Left lobe of liver (tissue), 2 donors: Measurements from ENCODE around the gene PAK5. TPM values are rescaled to one million over a fixed set of nuclear protein-coding genes. Genes with fewer than 3 reads are reported as not detected.

Experiments
- ATAC-seq: fragments of 200-7000 bp; cut with Tn5 transposase; one replicate; pipeline ENCODE4 v1.9.1; 2020; ENCODE audit warnings: mild to moderate bottlenecking, moderate library complexity
- DNase-seq: peaks from one replicate; pipeline ENCODE4 v3.0.0-alpha.2; 2020; ENCODE audit warnings: low spot score
- total RNA-seq: library from RNA; stranded (reverse); gene quantifications from one replicate; pipeline ENCODE4 v1.2.1, GENCODE V29; 2021
- donor health status: DM: no; HTN: no; CAD: no; lungs with moderate emphysema.
- donor health status: DM: no; HTN: yes; CAD: no.

Gene PAK5
- total RNA-seq, 1 donor from 2014 or later: 0.08 TPM

DNA sequence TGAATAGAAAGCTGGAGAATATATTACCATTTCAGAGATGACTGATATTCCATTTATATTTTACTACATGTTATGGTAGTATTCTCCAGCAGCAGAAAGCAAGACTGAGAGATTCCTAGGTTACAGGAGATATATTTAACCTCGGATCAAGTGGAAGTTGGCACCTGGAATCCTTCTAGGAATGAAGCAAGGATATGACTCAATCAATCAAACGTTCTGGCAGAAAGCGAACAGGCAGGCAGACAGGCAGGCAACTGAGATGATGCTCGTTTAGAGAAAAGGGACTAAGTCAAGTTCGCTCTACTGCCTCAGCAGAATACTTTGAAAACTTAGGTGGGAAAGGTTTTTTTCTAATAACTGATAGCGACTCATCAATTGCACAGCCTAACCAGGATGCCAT, 46.2 kb downstream of the PAK5 start:
- no peak for DNase-seq
- no peak for ATAC-seq

GRCh38 chr20:9789131-9789530, 49.7 kb downstream of the PAK5 start:
- no peak for DNase-seq

DNA sequence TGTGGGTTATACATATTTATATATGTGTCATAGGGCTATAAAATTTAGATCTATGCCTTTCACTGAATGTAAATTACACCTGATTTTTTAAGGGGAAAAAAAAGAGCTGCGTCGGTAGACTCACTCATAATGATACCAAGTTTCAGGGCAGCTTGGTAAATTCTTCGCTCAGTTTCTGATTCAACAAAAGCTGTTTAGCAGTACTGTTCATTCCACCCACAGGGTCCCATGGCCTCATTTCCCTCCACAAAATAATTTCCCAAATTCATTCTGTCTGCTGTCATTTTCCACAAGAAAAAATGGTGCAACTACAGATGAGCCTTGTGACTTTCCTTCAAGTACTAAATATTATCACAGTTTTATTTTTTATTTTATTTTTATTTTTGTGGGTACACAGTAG, 63.7 kb downstream of the PAK5 start:
- DNase-seq: no peak
- ATAC-seq: no peak

More at GRCh38 chr20:9789131-9789530, 49.7 kb downstream of the PAK5 start:
- no peak for ATAC-seq

GRCh38 chr20:9769954-9770353, 68.9 kb downstream of the PAK5 start:
- ATAC-seq (no peak), DNase-seq (no peak)

DNA sequence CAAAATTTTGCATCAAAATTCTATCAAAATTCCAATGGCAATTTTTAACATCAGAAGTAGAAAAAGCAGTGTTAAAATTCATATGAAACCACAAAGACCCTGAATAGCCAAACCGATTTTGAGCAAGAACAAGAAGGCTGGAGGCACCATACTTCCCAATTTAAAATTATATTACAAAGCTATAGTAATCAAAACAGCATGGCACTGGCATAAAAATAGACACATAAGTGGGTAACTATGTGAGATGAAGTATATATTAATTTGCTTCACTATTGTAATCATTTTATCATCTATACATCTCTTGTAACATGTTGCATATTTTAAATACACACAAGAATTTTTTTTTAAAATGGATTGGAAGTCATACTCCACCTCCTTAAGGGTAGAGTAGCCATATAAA, 77.4 kb downstream of the PAK5 start:
- ATAC-seq: no peak
- DNase-seq: no peak

DNA sequence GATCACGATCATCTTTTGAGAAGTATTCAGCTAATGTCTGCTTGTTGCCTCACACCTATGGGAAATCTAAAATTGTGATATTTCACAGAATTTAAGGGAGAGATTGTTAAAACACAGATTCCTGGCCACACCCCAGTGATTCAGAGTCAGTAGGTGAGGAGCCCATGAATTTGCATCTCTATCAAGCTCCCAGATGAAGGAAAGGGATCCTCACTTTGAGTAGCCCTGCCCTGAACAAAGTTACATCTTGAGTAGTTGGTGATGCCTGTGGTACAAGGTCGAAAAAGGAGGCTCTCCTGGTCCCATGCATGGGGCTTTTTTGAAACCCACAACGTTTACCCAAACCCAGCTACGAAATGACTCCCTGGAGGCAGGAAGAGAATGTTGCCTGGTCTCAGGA, 79.5 kb downstream of the PAK5 start:
- ATAC-seq: no peak
- DNase-seq: no peak

GRCh38 chr20:9758752-9759151, 80.1 kb downstream of the PAK5 start:
- ATAC-seq (no peak), DNase-seq (no peak)

- DNase-seq (no peak), ATAC-seq (no peak)
These were observed 82.2 kb downstream of the PAK5 start for GRCh38 chr20:9756660-9757059.

- ATAC-seq (no peak), DNase-seq (no peak)
These were observed 83.6 kb downstream of the PAK5 start for GRCh38 chr20:9755301-9755700.

GRCh38 chr20:9744551-9744950, 94.3 kb downstream of the PAK5 start:
- DNase-seq: no peak
- ATAC-seq: no peak

DNA sequence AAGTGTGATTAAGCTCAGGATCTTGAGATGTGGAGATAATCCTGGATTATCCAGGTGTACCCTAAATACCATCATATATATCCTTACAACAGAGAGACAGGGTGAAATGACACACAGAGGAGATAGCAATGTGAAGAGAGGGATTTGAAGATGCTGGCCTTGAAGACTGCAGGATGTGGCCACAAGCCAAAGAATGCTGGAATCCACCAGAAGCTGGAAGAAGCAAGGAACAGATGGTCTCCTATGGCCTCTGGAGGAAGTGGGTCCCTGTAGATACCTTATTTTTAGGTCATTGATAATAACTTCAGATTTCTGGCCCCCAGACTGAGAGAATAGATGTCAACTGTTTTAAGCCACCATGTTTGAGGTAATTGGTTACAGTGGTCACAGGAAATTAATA, 95.0 kb downstream of the PAK5 start:
- ATAC-seq (no peak), DNase-seq (no peak)

- no peak for ATAC-seq
- DNase-seq: no peak
These were observed 96.1 kb downstream of the PAK5 start for GRCh38 chr20:9742821-9743220.

DNA sequence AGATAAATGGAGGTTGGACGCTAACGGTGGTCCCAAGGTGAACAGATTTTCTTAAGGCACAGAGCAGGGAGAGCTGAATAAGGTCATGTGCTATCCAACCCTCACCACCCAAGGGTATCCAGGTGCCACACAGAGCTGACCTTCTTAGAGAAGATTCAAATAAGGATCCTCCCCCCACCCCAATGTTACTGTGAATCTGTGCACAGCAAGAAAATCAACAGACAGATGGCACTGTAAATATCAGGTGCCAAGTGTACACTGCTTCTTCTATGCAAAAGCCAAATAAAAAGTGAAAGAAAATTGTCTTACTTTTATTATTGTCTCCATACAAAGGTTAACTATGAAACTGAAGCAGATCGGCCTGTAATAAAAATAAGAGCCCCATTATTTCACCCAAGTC, 96.9 kb downstream of the PAK5 start:
- ATAC-seq (no peak), DNase-seq (no peak)

GRCh38 chr20:9740486-9740885, 98.4 kb downstream of the PAK5 start:
- ATAC-seq: no peak

DNA sequence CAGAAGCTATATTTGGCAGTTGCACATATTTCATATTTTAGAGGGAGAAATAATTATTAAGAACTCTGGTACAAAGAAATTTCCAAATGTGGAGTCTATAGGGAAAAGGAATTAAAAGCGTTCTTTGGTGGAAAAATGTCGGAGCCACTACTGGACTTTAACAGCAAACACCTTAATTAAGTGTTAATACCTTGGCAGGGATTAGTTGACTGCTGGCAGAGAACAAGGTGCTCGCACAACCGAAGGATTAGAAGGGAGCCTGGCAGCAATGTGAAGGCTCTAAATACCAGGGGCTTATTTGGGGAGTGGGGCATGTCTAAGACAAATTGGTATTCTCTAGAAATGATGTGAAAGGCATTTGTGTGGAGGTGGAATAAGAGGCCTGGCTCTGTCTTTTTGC, 98.9 kb downstream of the PAK5 start:
- ATAC-seq: no peak

More at GRCh38 chr20:9740486-9740885, 98.4 kb downstream of the PAK5 start:
- no peak for DNase-seq

DNA sequence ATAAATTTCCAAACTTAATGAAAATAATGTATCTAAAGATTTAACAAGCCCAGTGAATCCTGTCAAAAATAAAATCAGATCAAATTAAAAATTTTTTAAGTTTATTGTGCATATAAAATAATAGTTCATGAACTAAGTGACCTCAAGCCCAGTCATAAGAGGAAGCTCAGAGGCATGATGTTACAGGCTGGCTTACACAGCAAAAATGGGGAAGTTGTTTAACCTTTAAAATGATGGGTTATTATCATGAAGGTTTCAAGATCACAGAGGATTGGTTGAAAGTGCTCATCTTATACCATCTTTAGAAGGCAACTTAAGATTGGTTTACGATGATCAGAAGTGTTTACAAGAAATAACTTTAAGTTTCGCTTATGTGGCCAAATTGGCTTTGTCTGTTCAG, 102.5 kb downstream of the PAK5 start:
- DNase-seq: no peak
- ATAC-seq: no peak

More for the DNA sequence above, 98.9 kb downstream of the PAK5 start:
- DNase-seq: no peak

- DNase-seq (no peak), ATAC-seq (no peak)
These were observed 115.2 kb downstream of the PAK5 start for GRCh38 chr20:9723501-9724202.

GRCh38 chr20:9711872-9712271, 127.0 kb downstream of the PAK5 start:
- no peak for ATAC-seq
- no peak for DNase-seq

DNA sequence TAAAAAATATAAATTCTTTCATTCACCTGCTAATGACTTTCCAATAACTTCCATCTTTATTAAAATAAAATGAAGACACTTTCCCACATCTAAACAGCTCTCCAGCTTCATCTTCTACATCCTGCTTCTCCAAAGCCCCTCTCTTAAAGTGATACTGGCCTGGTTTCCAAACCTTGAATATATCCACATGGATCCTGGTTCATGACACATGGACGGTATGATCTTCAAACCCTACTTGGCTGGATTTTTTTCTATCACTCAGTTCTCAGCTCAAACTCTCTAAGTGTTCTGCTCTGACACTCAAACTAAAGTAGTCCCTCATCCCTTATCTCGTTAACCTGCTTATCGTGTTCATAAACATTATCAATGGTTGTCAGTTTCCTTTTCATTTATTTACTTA, 128.2 kb downstream of the PAK5 start:
- no peak for DNase-seq
- ATAC-seq: no peak

GRCh38 chr20:9705722-9706476, 133.0 kb downstream of the PAK5 start:
- ATAC-seq: no peak

DNA sequence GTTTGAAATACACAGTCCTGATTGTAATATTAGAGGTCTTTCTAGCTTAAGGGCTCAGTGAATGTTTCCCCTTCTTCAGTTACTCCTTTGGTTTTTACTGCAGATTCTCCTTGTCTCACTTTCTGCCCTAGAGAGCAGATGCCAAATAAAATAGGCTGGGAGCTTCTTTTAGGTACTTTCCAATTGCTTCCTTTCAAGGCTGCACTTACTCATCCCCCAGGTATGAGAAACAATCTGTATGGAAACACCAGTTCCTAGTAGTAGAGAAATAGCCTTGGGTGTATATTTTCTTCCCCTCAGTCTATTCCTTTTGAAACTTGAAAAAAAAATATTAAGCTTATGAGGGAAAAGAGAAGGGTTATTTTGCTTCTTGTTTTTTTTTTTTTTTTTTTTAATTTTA, 139.7 kb downstream of the PAK5 start:
- DNase-seq: no peak
- ATAC-seq: no peak

More at GRCh38 chr20:9705722-9706476, 133.0 kb downstream of the PAK5 start:
- DNase-seq: no peak

DNA sequence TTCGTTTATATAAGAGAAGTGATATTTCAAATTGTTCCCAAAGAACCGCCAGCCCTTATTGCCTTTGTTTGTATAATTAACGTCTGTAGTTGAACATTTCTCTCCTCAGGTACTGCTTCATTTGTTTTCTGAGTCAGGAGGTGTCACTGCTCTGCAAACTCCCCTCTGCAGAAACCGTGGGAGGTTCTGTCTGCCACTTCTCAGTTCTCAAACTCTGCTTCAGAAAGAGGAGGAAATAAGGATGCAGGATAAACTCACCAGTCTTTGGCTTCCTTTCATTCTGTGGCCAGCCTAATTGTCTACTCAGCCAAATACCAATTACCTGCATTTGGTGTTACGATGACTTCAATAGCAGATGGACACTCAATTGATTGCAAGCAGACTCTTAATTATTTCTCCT, 149.8 kb downstream of the PAK5 start:
- DNase-seq (no peak), ATAC-seq (no peak)

GRCh38 chr20:9686866-9687265, 152.0 kb downstream of the PAK5 start:
- DNase-seq: no peak

More at GRCh38 chr20:9686866-9687265, 152.0 kb downstream of the PAK5 start:
- no peak for ATAC-seq
